Measurements from ENCODE around the gene MFNG.

The MFNG gene

GRCh38 chr22:37511395-37512104 lies 25.4 kb upstream of the MFNG start:
- no peak for DNase-seq (ENCODE audit: low read depth)
- H3K4me3 ChIP-seq (ENCODE audit: low read depth, low read length), result no peak overlapping the region

DNA sequence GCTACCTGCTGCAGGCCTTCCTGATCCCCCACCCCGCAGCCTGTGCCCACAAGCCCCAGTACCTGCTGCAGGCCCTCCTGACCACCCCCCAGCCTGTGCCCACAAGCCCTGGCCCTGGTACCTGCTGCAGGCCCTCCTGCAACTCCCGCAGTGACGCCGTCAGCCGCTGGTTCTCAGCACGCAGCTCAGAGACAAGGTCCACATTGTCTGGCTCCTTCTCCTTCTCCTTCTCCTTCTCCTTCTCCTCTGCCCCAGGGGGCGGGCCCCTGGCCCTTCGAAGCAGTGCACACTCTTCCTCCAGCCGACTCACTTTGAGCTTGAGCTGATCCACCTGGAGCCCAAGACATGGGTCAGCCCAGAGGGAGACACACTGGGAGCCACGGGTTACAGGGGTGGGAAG lies 23.9 kb upstream of the MFNG start:
- no peak overlapping the region for H3K4me3 ChIP-seq (ENCODE audit: low read depth, low read length)
- DNase-seq (ENCODE audit: low read depth), result no peak
- TF ChIP-seq CTCF (conservative IDR thresholded peaks at IDR 0.05; ENCODE audit: low read depth, low read length), result no peak

More at GRCh38 chr22:37511395-37512104, 25.4 kb upstream of the MFNG start:
- no peak for TF ChIP-seq CTCF (conservative IDR thresholded peaks at IDR 0.05; ENCODE audit: low read depth, low read length)

GRCh38 chr22:37509059-37509860 lies 23.1 kb upstream of the MFNG start:
- no peak overlapping the region for H3K4me3 ChIP-seq (ENCODE audit: low read depth, low read length)
- no peak for TF ChIP-seq CTCF (conservative IDR thresholded peaks at IDR 0.05; ENCODE audit: low read depth, low read length)
- DNase-seq (ENCODE audit: low read depth), result no peak

- TF ChIP-seq CTCF (conservative IDR thresholded peaks at IDR 0.05; ENCODE audit: low read depth, low read length), result no peak
- no peak overlapping the region for H3K4me3 ChIP-seq (ENCODE audit: low read depth, low read length)
These were observed 22.3 kb upstream of the MFNG start for GRCh38 chr22:37508431-37508992.

DNA sequence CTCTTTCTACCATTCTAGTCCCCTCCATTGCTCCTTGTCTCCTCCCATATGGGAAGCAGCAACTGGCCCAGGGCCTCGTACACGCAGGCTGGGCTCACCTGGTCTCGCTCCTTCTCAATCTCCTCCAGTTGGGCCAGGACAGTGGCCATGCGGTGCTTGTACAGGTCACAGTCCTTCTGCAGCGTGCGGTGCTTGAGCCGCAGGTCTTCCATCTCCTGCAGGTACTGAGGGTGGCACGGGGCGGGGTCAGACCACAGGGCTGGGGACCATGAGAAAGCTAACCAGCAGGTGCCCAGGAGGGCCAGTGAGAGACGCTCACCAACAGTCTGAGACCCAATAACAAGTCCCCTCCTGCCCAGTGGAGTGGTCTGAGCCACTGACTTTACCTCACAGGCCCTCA lies 21.5 kb upstream of the MFNG start:
- no peak overlapping the region for H3K4me3 ChIP-seq (ENCODE audit: low read depth, low read length)
- no peak for TF ChIP-seq CTCF (conservative IDR thresholded peaks at IDR 0.05; ENCODE audit: low read depth, low read length)
- DNase-seq (ENCODE audit: low read depth), result no peak

More at GRCh38 chr22:37508431-37508992, 22.3 kb upstream of the MFNG start:
- no peak for DNase-seq (ENCODE audit: low read depth)

DNA sequence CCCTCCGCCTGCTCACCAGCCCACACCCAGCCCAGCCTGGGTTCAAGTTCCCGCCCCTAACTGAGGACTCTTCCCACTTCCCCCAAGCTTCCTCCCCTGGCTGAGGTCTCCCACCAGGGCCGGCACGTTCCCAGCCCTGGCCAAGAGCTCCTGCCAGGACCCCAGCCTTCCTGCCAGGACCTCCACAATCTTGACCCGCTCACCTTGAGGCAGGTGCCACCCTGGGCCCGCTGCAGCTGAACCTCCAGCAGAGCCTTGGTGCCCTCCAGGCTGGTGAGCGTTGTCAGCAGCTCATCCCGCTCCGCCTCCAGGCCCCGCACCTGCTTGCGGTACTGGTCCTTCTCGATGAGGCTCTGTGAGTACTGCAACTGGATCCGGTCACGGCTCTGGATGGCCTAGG lies 19.8 kb upstream of the MFNG start:
- DNase-seq (ENCODE audit: low read depth), result no peak
- no peak for TF ChIP-seq CTCF (conservative IDR thresholded peaks at IDR 0.05; ENCODE audit: low read depth, low read length)
- no peak overlapping the region for H3K4me3 ChIP-seq (ENCODE audit: low read depth, low read length)
